Gastroesophageal sphincter (tissue), 4 donors: ENCODE results near the gene MAPK8IP3. TPM values are rescaled to one million over a fixed set of nuclear protein-coding genes. Genes with fewer than 3 reads are reported as not detected.

Experiments
- ATAC-seq: fragments of 150-250 bp; one replicate; pipeline ENCODE4 v1.9.1; 2016; ENCODE audit warnings: mild to moderate bottlenecking, moderate library complexity
- H3K27ac ChIP-seq, 4 donors: fragments of 200-600 bp; sonication (generic) in 3 of 4; 1 replicate in 3 of 4; 2 replicates in 1 of 4; pipeline ENCODE4 v1.5.1; 2016 to 2019
- H3K27me3 ChIP-seq: fragments of 200-600 bp; sonication (generic); one replicate; pipeline ENCODE4 v1.5.1; 2019
- H3K36me3 ChIP-seq, 2 donors: fragments of 200-600 bp; sonication (generic); one replicate each; pipeline ENCODE4 v1.5.1; 2019; ENCODE audit warnings: control low read depth in 1 of 2
- H3K4me1 ChIP-seq, 3 donors: fragments of 200-600 bp; sonication (generic); 1 replicate in 2 of 3; 2 replicates in 1 of 3; pipeline ENCODE4 v1.5.1; 2016 to 2019; ENCODE audit warnings: control low read depth in 2 of 3
- H3K4me3 ChIP-seq, 2 donors: fragments of 200-600 bp; sonication (generic); one replicate each; pipeline ENCODE4 v1.5.1; 2019; ENCODE audit warnings: mild to moderate bottlenecking in 1 of 2, moderate library complexity in 1 of 2
- H3K9me3 ChIP-seq, 3 donors: fragments of 200-600 bp; sonication (generic); one replicate each; pipeline ENCODE4 v1.5.1; 2017 to 2019; ENCODE audit warnings: control low read depth in 2 of 3
- EP300 ChIP-seq: sonication (generic); formaldehyde crosslinking; IDR thresholded peaks from one replicate; pipeline ENCODE4 v1.6.1; 2017; ENCODE audit warnings: antibody characterized with exemption, mild to moderate bottlenecking
- POLR2A ChIP-seq, 2 donors: fragments of 450-650 bp; IDR thresholded peaks; one replicate each; pipeline ENCODE4 v1.6.1; 2017; ENCODE audit warnings: antibody characterized with exemption in 2 of 2, mild to moderate bottlenecking in 2 of 2, moderate library complexity in 1 of 2
- POLR2AphosphoS5 ChIP-seq: sonication (generic); formaldehyde crosslinking; IDR thresholded peaks from one replicate; pipeline ENCODE4 v1.6.1; 2017; ENCODE audit warnings: antibody characterized with exemption
- WGBS, 2 donors: methylation state at CpG; one replicate each; pipeline ENCODE4 v1.1.5; 2018; ENCODE audit warnings: low coverage in 1 of 2; 5-methylcytosine and 5-hydroxymethylcytosine counted together
- total RNA-seq, 4 donors: library from RNA; depleted of rRNA; stranded (reverse); fragments of >200 nt; gene quantifications; one replicate each; pipeline ENCODE4 v1.1.0, GENCODE V29; 2016
- TF ChIP-seq, protein P1 (sequence below), 4 experiments: fragments of 200-600 bp in 2 of 4; fragments of 450-650 bp in 2 of 4; sonication (generic) in 1 of 4; IDR thresholded peaks; one replicate each; pipeline ENCODE4 v1.5.1; 2017 to 2019; ENCODE audit warnings: antibody characterized with exemption in 4 of 4, mild to moderate bottlenecking in 2 of 4, moderate library complexity in 2 of 4

Gene MAPK8IP3
- total RNA-seq, 4 donors from 2014 or later: 12.0 to 66.8 (median 33.1) TPM

DNA sequence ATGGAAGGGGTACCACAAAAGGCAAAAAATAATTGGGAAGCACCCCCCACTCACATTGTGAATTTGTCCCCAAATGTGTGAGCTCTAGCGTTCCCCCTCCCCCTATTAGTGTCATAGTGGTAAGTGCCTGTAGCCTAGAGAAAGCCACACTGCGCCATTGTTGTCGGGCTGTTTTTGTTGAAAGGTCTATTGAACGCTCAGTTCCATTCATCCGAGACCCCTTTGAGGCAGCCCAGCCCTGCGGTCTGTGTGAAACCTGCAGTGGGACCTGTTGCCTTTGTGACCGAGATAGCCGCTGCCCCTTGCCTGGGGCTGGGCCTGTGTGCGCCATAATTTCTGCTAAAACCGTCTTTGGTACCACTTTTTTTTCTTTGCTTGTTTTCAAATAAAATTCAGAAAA, 25.0 kb upstream of the MAPK8IP3 start:
- Histone ChIP-seq H3K9me3 (no peaks in the 10 kb centered on the region), H3K27me3 (no peaks in the 10 kb centered on the region), H3K36me3 (peaks cover 0 to 31% of the 10 kb centered on the region in 2 donors), H3K4me3 (no peak overlapping the region), H3K4me1 (peaks cover 0 to 27% (median 5%) of the 10 kb centered on the region in 3 donors), H3K27ac (no peak overlapping the region)
- WGBS, 2 donors: 83 to 94% methylated on average over 1 to 9 of the region's 10 CpGs
- ATAC-seq: no peak
- TF ChIP-seq, protein P1, sequence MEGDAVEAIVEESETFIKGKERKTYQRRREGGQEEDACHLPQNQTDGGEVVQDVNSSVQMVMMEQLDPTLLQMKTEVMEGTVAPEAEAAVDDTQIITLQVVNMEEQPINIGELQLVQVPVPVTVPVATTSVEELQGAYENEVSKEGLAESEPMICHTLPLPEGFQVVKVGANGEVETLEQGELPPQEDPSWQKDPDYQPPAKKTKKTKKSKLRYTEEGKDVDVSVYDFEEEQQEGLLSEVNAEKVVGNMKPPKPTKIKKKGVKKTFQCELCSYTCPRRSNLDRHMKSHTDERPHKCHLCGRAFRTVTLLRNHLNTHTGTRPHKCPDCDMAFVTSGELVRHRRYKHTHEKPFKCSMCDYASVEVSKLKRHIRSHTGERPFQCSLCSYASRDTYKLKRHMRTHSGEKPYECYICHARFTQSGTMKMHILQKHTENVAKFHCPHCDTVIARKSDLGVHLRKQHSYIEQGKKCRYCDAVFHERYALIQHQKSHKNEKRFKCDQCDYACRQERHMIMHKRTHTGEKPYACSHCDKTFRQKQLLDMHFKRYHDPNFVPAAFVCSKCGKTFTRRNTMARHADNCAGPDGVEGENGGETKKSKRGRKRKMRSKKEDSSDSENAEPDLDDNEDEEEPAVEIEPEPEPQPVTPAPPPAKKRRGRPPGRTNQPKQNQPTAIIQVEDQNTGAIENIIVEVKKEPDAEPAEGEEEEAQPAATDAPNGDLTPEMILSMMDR (IDR thresholded peaks at IDR 0.05): no peak
- TF ChIP-seq EP300: no peak
- TF ChIP-seq POLR2AphosphoS5: no peak

DNA sequence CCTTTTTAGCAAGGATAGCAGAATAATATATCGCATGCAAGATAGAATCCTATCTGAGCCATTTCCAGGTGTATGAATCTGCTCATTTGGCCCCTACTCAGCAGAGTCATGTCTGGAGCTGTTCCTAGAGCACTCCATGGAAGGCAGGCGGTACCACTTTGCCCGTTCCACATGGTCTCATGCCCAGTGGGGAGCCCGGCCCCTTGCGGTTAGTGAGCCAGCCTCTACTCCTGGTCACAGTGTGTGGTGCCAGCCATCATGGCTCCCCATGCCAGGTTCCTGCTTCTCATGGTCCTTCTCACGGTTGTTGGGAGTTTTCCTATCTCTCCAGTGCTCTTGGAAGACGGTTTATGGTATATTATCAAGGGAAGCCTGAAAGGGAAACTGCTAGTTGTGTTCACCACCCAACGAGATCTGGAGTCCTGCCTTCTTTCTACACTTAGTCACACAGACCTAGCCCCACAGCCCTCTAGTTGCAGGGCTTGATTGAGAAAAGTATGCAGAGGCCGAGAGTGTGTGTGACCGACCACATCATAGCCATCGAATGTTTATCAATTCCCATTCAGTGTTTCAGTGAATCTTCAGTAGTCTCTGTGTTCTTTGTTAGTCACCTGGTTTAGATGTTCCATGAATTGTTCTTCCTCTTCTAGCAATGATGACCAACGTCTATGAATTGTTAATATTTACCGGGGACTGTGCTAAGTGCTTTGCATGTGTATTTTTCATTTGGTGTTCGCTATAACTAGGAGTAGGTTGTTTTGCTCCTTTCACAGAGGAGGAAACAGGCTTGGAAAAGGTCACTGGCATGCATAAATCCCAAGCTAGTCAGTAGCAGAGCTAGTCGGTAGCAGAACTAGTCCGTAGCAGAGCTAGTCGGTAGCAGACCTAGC, 18.3 kb upstream of the MAPK8IP3 start:
- TF ChIP-seq POLR2AphosphoS5 (no peak), EP300 (no peak), POLR2A (IDR thresholded peaks at IDR 0.05) (no peak)
- TF ChIP-seq, protein P1 (IDR thresholded peaks at IDR 0.05): no peak
- WGBS, 2 donors: 89 to 94% methylated on average over 12 to 13 of the region's 17 CpGs
- H3K27me3 ChIP-seq: no peaks in the 10 kb centered on the region
- H3K27ac ChIP-seq: no peak overlapping the region
- no peaks in the 10 kb centered on the region for H3K4me1 ChIP-seq
- peaks cover 0 to 84% of the 10 kb centered on the region in 2 donors for H3K36me3 ChIP-seq
- no peaks in the 10 kb centered on the region for H3K9me3 ChIP-seq
- ATAC-seq: no peak
- H3K4me3 ChIP-seq: no peak overlapping the region

DNA sequence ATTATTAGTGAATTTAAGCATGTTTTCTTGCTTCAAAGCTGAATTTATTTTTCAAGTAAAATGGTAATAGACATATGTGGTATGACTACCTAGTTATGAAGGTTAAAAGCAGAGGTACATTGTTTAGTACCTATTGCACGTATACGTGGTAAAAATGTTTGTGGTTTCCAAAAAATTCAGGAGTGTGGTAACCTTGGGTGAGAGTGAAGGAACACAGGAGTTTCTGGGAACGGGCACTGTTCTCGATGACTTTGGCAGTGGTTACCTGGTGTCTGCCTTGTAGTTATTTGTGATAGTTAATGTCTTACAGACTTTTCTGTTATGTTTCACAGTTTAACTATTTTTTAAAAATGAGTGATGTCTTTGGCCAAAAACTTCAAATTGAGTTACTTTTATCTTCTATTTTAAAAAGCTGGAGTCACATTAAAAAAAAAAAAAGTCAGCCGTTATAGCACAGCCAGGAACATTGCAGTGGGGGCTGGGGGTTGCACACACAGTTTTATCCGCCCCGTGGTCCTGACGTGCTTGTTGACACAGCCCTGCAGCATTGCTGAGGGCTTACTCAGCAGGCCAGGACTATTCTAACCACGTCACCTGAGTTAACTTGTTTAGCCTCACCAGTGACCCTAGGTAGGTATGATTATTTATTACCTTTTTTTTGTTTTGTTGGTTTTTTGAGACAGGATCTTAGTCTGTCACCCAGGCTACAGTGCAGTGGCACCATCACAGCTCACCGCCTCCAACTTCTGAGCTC, 17.0 kb upstream of the MAPK8IP3 start:
- no peak for TF ChIP-seq EP300

DNA sequence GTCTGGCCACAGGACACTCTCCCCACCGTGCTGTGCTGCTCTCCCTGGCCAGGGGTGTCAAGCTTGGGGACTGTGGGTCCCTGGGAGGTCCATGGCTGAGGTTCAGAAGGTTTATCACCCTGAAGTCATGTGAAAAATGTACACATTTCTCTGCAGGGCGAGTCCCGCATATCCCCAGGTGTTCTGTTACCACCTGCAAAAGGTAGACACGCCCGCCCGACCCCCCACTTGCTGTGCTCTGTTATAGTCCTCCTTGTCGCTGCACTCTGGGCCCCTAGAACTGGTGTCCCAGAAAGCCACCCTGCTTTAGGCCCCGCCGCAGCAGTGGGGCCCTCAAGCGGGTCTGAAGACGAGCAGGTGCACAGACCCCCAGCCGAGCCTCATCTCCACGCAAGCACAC, 16.1 kb upstream of the MAPK8IP3 start:
- H3K4me3 ChIP-seq: no peak overlapping the region
- no peaks in the 10 kb centered on the region for H3K9me3 ChIP-seq
- peaks cover 0 to 93% of the 10 kb centered on the region in 2 donors for H3K36me3 ChIP-seq
- H3K4me1 ChIP-seq: no peaks in the 10 kb centered on the region
- TF ChIP-seq POLR2AphosphoS5: no peak
- TF ChIP-seq POLR2A (IDR thresholded peaks at IDR 0.05): no peak
- TF ChIP-seq EP300: no peak
- TF ChIP-seq, protein P1 (IDR thresholded peaks at IDR 0.05): no peak
- WGBS, 2 donors: 86% methylated on average over 1 of the region's 13 CpGs; no CpG with 5 or more reads in 1 of the 2 donors
- no peak overlapping the region for H3K27ac ChIP-seq
- H3K27me3 ChIP-seq: no peaks in the 10 kb centered on the region
- no peak for ATAC-seq

More for the DNA sequence above, 17.0 kb upstream of the MAPK8IP3 start:
- ATAC-seq: no peak
- 77 to 84% methylated on average over 8 to 10 of the region's 10 CpGs for WGBS, 2 donors
- no peak overlapping the region for H3K4me3 ChIP-seq
- no peaks in the 10 kb centered on the region for H3K27me3 ChIP-seq
- no peaks in the 10 kb centered on the region for H3K9me3 ChIP-seq
- H3K27ac ChIP-seq: no peak overlapping the region
- H3K36me3 ChIP-seq: peaks cover 0 to 90% of the 10 kb centered on the region in 2 donors
- H3K4me1 ChIP-seq: no peaks in the 10 kb centered on the region

GRCh38 chr16:1690810-1691209, 15.2 kb upstream of the MAPK8IP3 start:
- Histone ChIP-seq H3K27ac (no peak overlapping the region), H3K27me3 (no peaks in the 10 kb centered on the region), H3K4me3 (no peak overlapping the region), H3K36me3 (peaks cover 0 to 94% of the 10 kb centered on the region in 2 donors), H3K4me1 (no peaks in the 10 kb centered on the region), H3K9me3 (no peaks in the 10 kb centered on the region)
- WGBS, 2 donors: 71% methylated on average over 1 of the region's 1 CpG; no CpG with 5 or more reads in 1 of the 2 donors
- TF ChIP-seq EP300: no peak
- ATAC-seq: no peak
